Hepatocyte (in vitro differentiated cells): ENCODE measurements around the gene MCF2L. TPM values are rescaled to one million over a fixed set of nuclear protein-coding genes. Genes with fewer than 3 reads are reported as not detected.

Source experiments
- DNase-seq: peaks from one replicate; pipeline ENCODE4 v3.0.0-alpha.2; 2016; ENCODE audit warnings: low spot score
- H2AFZ ChIP-seq: fragments of 200-600 bp; sonication (generic); 2 replicates; pipeline ENCODE4 v1.6.0; 2016; ENCODE audit warnings: antibody characterized with exemption, mild to moderate bottlenecking
- H3K27ac ChIP-seq: fragments of 200-600 bp; sonication (generic); 2 replicates; pipeline ENCODE4 v1.5.1; 2016; ENCODE audit warnings: mild to moderate bottlenecking
- H3K27me3 ChIP-seq: fragments of 200-600 bp; sonication (generic); 2 replicates; pipeline ENCODE4 v1.6.1; 2016
- H3K36me3 ChIP-seq: fragments of 200-600 bp; sonication (generic); replicated peaks from 2 replicates; pipeline ENCODE4 v1.5.1; 2016; ENCODE audit warnings: low read depth; ENCODE audit not compliant: insufficient read depth
- H3K4me1 ChIP-seq: fragments of 200-600 bp; sonication (generic); 2 replicates; pipeline ENCODE4 v1.5.1; 2016; ENCODE audit warnings: mild to moderate bottlenecking, moderate library complexity; ENCODE audit not compliant: insufficient read depth
- H3K4me2 ChIP-seq: fragments of 200-600 bp; sonication (generic); 2 replicates; pipeline ENCODE4 v1.6.0; 2016
- H3K4me3 ChIP-seq: fragments of 200-600 bp; sonication (generic); 2 replicates; pipeline ENCODE4 v1.5.1; 2016; ENCODE audit warnings: mild to moderate bottlenecking
- H3K79me2 ChIP-seq: fragments of 200-600 bp; sonication (generic); 2 replicates; pipeline ENCODE4 v1.6.0; 2017; ENCODE audit warnings: mild to moderate bottlenecking
- H3K9me2 ChIP-seq: fragments of 200-600 bp; sonication (generic); replicated peaks from 2 replicates; pipeline ENCODE4 v1.6.0; 2017; ENCODE audit warnings: mild to moderate bottlenecking; ENCODE audit not compliant: insufficient read depth
- H3K9me3 ChIP-seq: fragments of 200-600 bp; sonication (generic); 2 replicates; pipeline ENCODE4 v1.5.1; 2016; ENCODE audit warnings: low read depth, mild to moderate bottlenecking
- H4K20me1 ChIP-seq: fragments of 200-600 bp; sonication (generic); 2 replicates; pipeline ENCODE4 v1.6.0; 2016; ENCODE audit warnings: mild to moderate bottlenecking; ENCODE audit not compliant: insufficient read depth, poor library complexity, severe bottlenecking
- EZH2 ChIP-seq: fragments of 200-600 bp; sonication (generic); IDR thresholded peaks from 2 replicates; pipeline ENCODE4 v1.6.1; 2016; ENCODE audit warnings: antibody characterized with exemption, mild to moderate bottlenecking, borderline replicate concordance
- EZH2phosphoT487 ChIP-seq: fragments of 200-600 bp; sonication (generic); IDR thresholded peaks from one replicate; pipeline ENCODE4 v1.6.1; 2018; ENCODE audit warnings: antibody characterized with exemption, mild to moderate bottlenecking, low read depth, moderate library complexity; ENCODE audit not compliant: unreplicated experiment, severe bottlenecking
- WGBS: methylation state at CpG from one replicate; pipeline ENCODE4 v1.1.6; 2016; ENCODE audit warnings: low lambda C conversion rate; ENCODE audit errors: missing lambda C conversion rate; 5-methylcytosine and 5-hydroxymethylcytosine counted together
- polyA plus RNA-seq: library from polyadenylated mRNA; unstranded; fragments of >200 nt; fragmentation: Nextera tagmentation; extraction: Ambion mirVana; gene quantifications from 2 replicates; pipeline ENCODE4 v1.2.1, GENCODE V29; 2016
- total RNA-seq: library from RNA; depleted of rRNA; stranded (reverse); fragments of >200 nt; gene quantifications from 2 replicates; pipeline ENCODE4 v1.2.3, GENCODE V29; 2014
- TF ChIP-seq, protein P1 (sequence below): fragments of 200-600 bp; sonication (generic); IDR thresholded peaks from 2 replicates; pipeline ENCODE4 v1.5.1; 2016; ENCODE audit warnings: antibody characterized with exemption, mild to moderate bottlenecking; ENCODE audit not compliant: poor library complexity

Gene MCF2L
- total and polyA plus RNA-seq, 2 experiments from 2014 or later: 11.1 to 22.4 TPM

DNA sequence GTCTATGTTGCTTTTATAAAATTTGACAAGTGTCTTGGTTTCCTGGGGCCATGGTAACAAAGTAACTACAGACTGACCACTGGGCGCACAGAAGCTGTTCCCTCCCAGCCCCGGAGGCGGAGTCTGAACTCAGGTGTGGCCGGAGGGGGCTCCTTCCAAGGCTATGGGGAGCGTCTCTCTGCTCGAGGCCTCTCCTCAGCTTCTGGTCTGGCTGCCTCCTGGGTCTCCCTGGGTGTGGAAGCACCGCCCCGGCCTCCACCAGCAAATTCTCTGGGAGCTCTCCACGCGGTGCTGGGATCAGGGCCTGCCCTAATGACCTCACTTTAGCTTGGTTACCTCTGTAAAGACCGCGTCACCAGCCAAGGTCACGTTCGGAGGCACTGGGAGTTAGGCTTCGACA, 90.9 kb downstream of the MCF2L start:
- Histone ChIP-seq H3K27me3 (no peaks in the 10 kb centered on the region), H3K4me2 (no peak overlapping the region), H2AFZ (no peak overlapping the region), H3K79me2 (no peaks in the 10 kb centered on the region), H4K20me1 (no peaks in the 10 kb centered on the region), H3K4me1 (no peaks in the 10 kb centered on the region), H3K27ac (no peak overlapping the region), H3K9me2 (no peaks in the 10 kb centered on the region), H3K36me3 (no peaks in the 10 kb centered on the region), H3K4me3 (no peak overlapping the region), H3K9me3 (no peaks in the 10 kb centered on the region)
- WGBS: 85% methylated on average over 15 of the region's 15 CpGs
- DNase-seq: no peak
- TF ChIP-seq EZH2: no peak
- no peak for TF ChIP-seq EZH2phosphoT487
- TF ChIP-seq, protein P1, sequence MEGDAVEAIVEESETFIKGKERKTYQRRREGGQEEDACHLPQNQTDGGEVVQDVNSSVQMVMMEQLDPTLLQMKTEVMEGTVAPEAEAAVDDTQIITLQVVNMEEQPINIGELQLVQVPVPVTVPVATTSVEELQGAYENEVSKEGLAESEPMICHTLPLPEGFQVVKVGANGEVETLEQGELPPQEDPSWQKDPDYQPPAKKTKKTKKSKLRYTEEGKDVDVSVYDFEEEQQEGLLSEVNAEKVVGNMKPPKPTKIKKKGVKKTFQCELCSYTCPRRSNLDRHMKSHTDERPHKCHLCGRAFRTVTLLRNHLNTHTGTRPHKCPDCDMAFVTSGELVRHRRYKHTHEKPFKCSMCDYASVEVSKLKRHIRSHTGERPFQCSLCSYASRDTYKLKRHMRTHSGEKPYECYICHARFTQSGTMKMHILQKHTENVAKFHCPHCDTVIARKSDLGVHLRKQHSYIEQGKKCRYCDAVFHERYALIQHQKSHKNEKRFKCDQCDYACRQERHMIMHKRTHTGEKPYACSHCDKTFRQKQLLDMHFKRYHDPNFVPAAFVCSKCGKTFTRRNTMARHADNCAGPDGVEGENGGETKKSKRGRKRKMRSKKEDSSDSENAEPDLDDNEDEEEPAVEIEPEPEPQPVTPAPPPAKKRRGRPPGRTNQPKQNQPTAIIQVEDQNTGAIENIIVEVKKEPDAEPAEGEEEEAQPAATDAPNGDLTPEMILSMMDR: no peak

DNA sequence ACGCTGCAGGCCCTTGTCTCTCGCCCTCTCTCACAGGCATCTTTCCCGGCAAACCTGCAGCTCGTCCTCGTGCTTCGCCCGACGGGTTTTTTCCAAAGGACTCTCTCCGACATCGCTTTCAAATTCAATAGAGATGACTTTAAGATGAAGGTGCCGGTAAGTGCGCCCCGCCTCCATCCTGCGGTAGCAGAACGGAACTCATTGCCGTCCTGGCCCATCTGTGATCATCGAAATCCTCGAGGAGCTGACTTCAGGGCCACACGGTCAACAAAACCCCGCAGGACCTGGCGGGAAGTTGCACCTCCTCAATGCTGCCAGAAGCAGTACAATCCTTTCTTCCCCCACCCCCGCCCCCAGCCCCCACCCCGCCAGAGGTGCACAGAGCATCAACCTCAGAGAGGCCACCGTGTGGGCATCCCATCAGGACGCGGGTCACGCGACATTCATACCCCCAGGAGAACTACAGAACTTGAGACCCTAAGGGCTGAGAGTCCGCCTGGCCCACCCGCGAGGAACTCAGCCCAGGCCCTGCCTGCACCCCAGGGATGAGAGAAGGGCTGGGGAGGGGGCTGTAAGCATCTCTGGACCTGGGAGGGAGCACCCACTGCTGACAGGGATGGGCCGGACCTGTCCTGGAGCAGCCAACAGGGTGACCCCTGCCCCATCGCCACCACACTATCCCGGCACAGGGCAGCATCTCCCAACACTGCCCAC, 91.7 kb downstream of the MCF2L start:
- no peak for DNase-seq
- 95% methylated on average over 34 of the region's 34 CpGs for WGBS
- no peaks in the 10 kb centered on the region for H3K79me2 ChIP-seq
- H4K20me1 ChIP-seq: no peaks in the 10 kb centered on the region
- TF ChIP-seq EZH2 (no peak), EZH2phosphoT487 (no peak)
- TF ChIP-seq, protein P1: no peak
- H3K9me2 ChIP-seq: no peaks in the 10 kb centered on the region
- no peaks in the 10 kb centered on the region for H3K36me3 ChIP-seq
- no peaks in the 10 kb centered on the region for H3K27me3 ChIP-seq
- no peak overlapping the region for H3K4me3 ChIP-seq
- H3K4me2 ChIP-seq: no peak overlapping the region
- H3K4me1 ChIP-seq: no peaks in the 10 kb centered on the region
- H2AFZ ChIP-seq: no peak overlapping the region
- no peaks in the 10 kb centered on the region for H3K9me3 ChIP-seq
- no peak overlapping the region for H3K27ac ChIP-seq

- DNase-seq: no peak
- no peak overlapping the region for H2AFZ ChIP-seq
- 95% methylated on average over 9 of the region's 9 CpGs for WGBS
- H3K4me3 ChIP-seq: no peak overlapping the region
- TF ChIP-seq, protein P1: no peak
- TF ChIP-seq EZH2phosphoT487 (no peak), EZH2 (no peak)
- no peaks in the 10 kb centered on the region for H3K4me1 ChIP-seq
- H3K36me3 ChIP-seq: no peaks in the 10 kb centered on the region
- no peaks in the 10 kb centered on the region for H3K9me2 ChIP-seq
- H3K27me3 ChIP-seq: no peaks in the 10 kb centered on the region
- H3K9me3 ChIP-seq: no peaks in the 10 kb centered on the region
- H3K79me2 ChIP-seq: no peaks in the 10 kb centered on the region
- no peak overlapping the region for H3K4me2 ChIP-seq
- H4K20me1 ChIP-seq: no peaks in the 10 kb centered on the region
- H3K27ac ChIP-seq: no peak overlapping the region
Measured at GRCh38 chr13:113061271-113061625, 92.2 kb downstream of the MCF2L start.
